HepG2 (cell line): ENCODE data around the gene SACS. TPM values are rescaled to one million over a fixed set of nuclear protein-coding genes. Genes with fewer than 3 reads are reported as not detected.

Experiments used
- ATAC-seq: fragments of 200-7000 bp; cut with Tn5 transposase; 3 replicates; pipeline ENCODE4 v1.9.1; 2020; ENCODE audit warnings: mild to moderate bottlenecking, moderate library complexity
- BruUV-seq: library from RNA; stranded (reverse); fragments of 400-500 nt; replicated peaks from 2 replicates; lab custom pipeline; 2021; lab: Mats Ljungman, UMichigan
- CTCF ChIA-PET: fragments of 300-600 bp; formaldehyde crosslinking; extraction: SDS; loops from one replicate; lab custom pipeline; 2021; ENCODE audit warnings: low total read pairs, inconsistent platforms, low intra/inter-chr PET ratio; lab: Yijun Ruan, JAX
- POLR2A ChIA-PET: fragments of 350-600 bp; sonication (Branson Sonifier 250); formaldehyde crosslinking; loops from one replicate; lab custom pipeline; 2020; ENCODE audit warnings: antibody characterized with exemption, inconsistent platforms; lab: Yijun Ruan, JAX
- DNase-seq: peaks from one replicate; pipeline ENCODE4 v3.0.0-alpha.2; 2015; ENCODE audit warnings: low spot score
- FAIRE-seq: peaks from 3 replicates; lab custom pipeline; 2011; peaks lifted over from hg19 to GRCh38; lab: Jason Lieb, UNC
- H2AFZ ChIP-seq: one replicate; pipeline ENCODE4 v1.6.1; 2011; ENCODE audit warnings: low read length, inconsistent platforms
- H3K27ac ChIP-seq: fragments of 300-600 bp; 3 replicates; pipeline ENCODE4 v1.8.0; 2011; ENCODE audit warnings: mixed run types, mild to moderate bottlenecking, mixed read lengths, low read length, inconsistent platforms; ENCODE audit not compliant: insufficient read depth; ENCODE audit errors: extremely low read length
- H3K27me3 ChIP-seq, 2 experiments: fragments of 200-600 bp in 1 of 2; 2 replicates in 1 of 2; 3 replicates in 1 of 2; pipeline versions ENCODE4 v1.6.0 to v1.8.0; 2011; ENCODE audit warnings: low read length in 2 of 2, mild to moderate bottlenecking in 2 of 2, moderate library complexity in 2 of 2, inconsistent platforms in 1 of 2; ENCODE audit not compliant: insufficient read depth in 2 of 2, control insufficient read depth in 1 of 2
- H3K36me3 ChIP-seq, 2 experiments: fragments of 200-600 bp in 1 of 2; replicated peaks in 1 of 2; 2 replicates in 1 of 2; 3 replicates in 1 of 2; pipeline versions ENCODE4 v1.5.1 to v1.8.0; 2011; ENCODE audit warnings: low read length in 2 of 2, inconsistent platforms in 1 of 2; ENCODE audit not compliant: insufficient read depth in 2 of 2, control insufficient read depth in 1 of 2
- H3K4me1 ChIP-seq: 2 replicates; pipeline ENCODE4 v1.5.1; 2012; ENCODE audit warnings: low read length, inconsistent platforms; ENCODE audit not compliant: insufficient read depth
- H3K4me2 ChIP-seq: 2 replicates; pipeline ENCODE4 v1.6.0; 2011; ENCODE audit warnings: low read depth, low read length, inconsistent platforms
- H3K4me3 ChIP-seq, 3 experiments: fragments of 200-600 bp in 1 of 3; sonication (generic), shearing (Covaris generic) in 1 of 3; replicated peaks in 1 of 3; 2 replicates each; pipeline ENCODE4 v1.5.1; 2011 to 2016; ENCODE audit warnings: low read length in 3 of 3, inconsistent platforms in 2 of 3, low read depth in 2 of 3, mild to moderate bottlenecking in 2 of 3, control low read depth in 1 of 3, mixed read lengths in 1 of 3; ENCODE audit not compliant: insufficient read depth in 1 of 3
- H3K79me2 ChIP-seq: one replicate; pipeline ENCODE4 v1.6.1; 2011; ENCODE audit warnings: low read length, inconsistent platforms; ENCODE audit not compliant: insufficient read depth
- H3K9ac ChIP-seq: 2 replicates; pipeline ENCODE4 v1.6.0; 2011; ENCODE audit warnings: mild to moderate bottlenecking, low read depth, low read length, inconsistent platforms; ENCODE audit not compliant: insufficient read depth
- H3K9me3 ChIP-seq: 2 replicates; pipeline ENCODE4 v1.5.1; 2012; ENCODE audit warnings: mild to moderate bottlenecking, low read length
- H4K20me1 ChIP-seq: 2 replicates; pipeline ENCODE4 v1.6.0; 2011; ENCODE audit warnings: inconsistent platforms, mild to moderate bottlenecking, low read length, moderate library complexity; ENCODE audit not compliant: insufficient read depth
- HES4 ChIP-seq: sonication (generic); formaldehyde crosslinking; IDR thresholded peaks from 2 replicates; pipeline ENCODE4 v1.9.0; 2021; ENCODE audit warnings: mild to moderate bottlenecking, missing genetic modification reagents, borderline replicate concordance
- JARID2 ChIP-seq: sonication (generic); formaldehyde crosslinking; IDR thresholded peaks from 2 replicates; pipeline ENCODE4 v1.8.1; 2023; ENCODE audit warnings: missing genetic modification reagents, inconsistent platforms; ENCODE audit not compliant: insufficient replicate concordance
- JDP2 ChIP-seq: sonication (generic); formaldehyde crosslinking; IDR thresholded peaks from 2 replicates; pipeline ENCODE4 v1.8.1; 2022; ENCODE audit warnings: missing genetic modification reagents, borderline replicate concordance
- KMT2A ChIP-seq: sonication (generic); formaldehyde crosslinking; IDR thresholded peaks from 2 replicates; pipeline ENCODE4 v1.4.0; 2020; ENCODE audit warnings: missing genetic modification reagents
- MAFF ChIP-seq: IDR thresholded peaks from 2 replicates; pipeline ENCODE4 v1.6.1; 2011; ENCODE audit warnings: low read depth, low read length, improper control_type of control experiment
- NCOA2 ChIP-seq: sonication (generic); formaldehyde crosslinking; IDR thresholded peaks from 2 replicates; pipeline ENCODE4 v1.8.0; 2022; ENCODE audit warnings: inconsistent platforms
- NFATC3 ChIP-seq: sonication (generic); formaldehyde crosslinking; IDR thresholded peaks from 2 replicates; pipeline ENCODE4 v1.5.1; 2020; ENCODE audit warnings: mild to moderate bottlenecking, missing genetic modification reagents
- NFYB ChIP-seq: sonication (generic); formaldehyde crosslinking; IDR thresholded peaks from 2 replicates; pipeline ENCODE4 v1.4.0; 2020; ENCODE audit warnings: missing genetic modification reagents
- RAD51 ChIP-seq: fragments of 450-650 bp; IDR thresholded peaks from 2 replicates; pipeline ENCODE4 v1.6.1; 2016; ENCODE audit warnings: borderline replicate concordance
- ZNF225 ChIP-seq: sonication (generic); formaldehyde crosslinking; IDR thresholded peaks from 2 replicates; pipeline ENCODE4 v1.4.0; 2020; ENCODE audit warnings: mild to moderate bottlenecking, missing genetic modification reagents
- ZNF232 ChIP-seq: sonication (generic); formaldehyde crosslinking; IDR thresholded peaks from 2 replicates; pipeline ENCODE4 v1.4.0; 2020; ENCODE audit warnings: missing genetic modification reagents, borderline replicate concordance
- ZNF329 ChIP-seq: sonication (generic); formaldehyde crosslinking; IDR thresholded peaks from 2 replicates; pipeline ENCODE4 v1.9.0; 2021; ENCODE audit warnings: low read depth, mild to moderate bottlenecking, missing genetic modification reagents
- ZNF350 ChIP-seq: sonication (generic); formaldehyde crosslinking; IDR thresholded peaks from 2 replicates; pipeline ENCODE4 v1.4.0; 2020; ENCODE audit warnings: mild to moderate bottlenecking, low read depth, missing genetic modification reagents, borderline replicate concordance
- ZNF354B ChIP-seq: sonication (generic); formaldehyde crosslinking; IDR thresholded peaks from 2 replicates; pipeline ENCODE4 v1.8.0; 2022; ENCODE audit warnings: mild to moderate bottlenecking, missing genetic modification reagents
- ZNF549 ChIP-seq: sonication (generic); formaldehyde crosslinking; IDR thresholded peaks from 2 replicates; pipeline ENCODE4 v1.5.0; 2020; ENCODE audit warnings: missing genetic modification reagents
- ZNF766 ChIP-seq: sonication (generic); formaldehyde crosslinking; IDR thresholded peaks from 2 replicates; pipeline ENCODE4 v1.5.0; 2020; ENCODE audit warnings: missing genetic modification reagents, borderline replicate concordance
- WGBS: methylation state at CpG from one replicate; pipeline ENCODE4 v1.1.6; 2017; ENCODE audit warnings: low lambda C conversion rate; 5-methylcytosine and 5-hydroxymethylcytosine counted together
- in situ Hi-C: cut with HindIII; loops from 2 replicates; pipeline ENCODE4 v1.10.0; 2017; ENCODE audit warnings: low pct_unique_long_range_greater_than_20kb; ENCODE audit not compliant: extremely low pct_ligation_motif_present
- intact Hi-C: fragments of 100-400 bp; cut with micrococcal nuclease; formaldehyde crosslinking; loops from one replicate; pipeline ENCODE4 v1.10.0; 2022; ENCODE audit not compliant: unreplicated experiment
- polyA plus RNA-seq, 8 experiments: library from polyadenylated mRNA; depleted of rRNA in 3 of 8; stranded (reverse) in 7 of 8; unstranded in 1 of 8; fragments of >200 nt; fragmentation: Illumina TruSeq in 4 of 8; extraction: Trizol in 4 of 8; gene quantifications; 2 replicates each; pipeline versions ENCODE4 v1.2.1 to v1.2.3, GENCODE V29; 2011 to 2016; ENCODE audit warnings: low read depth in 4 of 8, missing spikeins in 1 of 8, mixed read lengths in 1 of 8; ENCODE audit not compliant: insufficient read depth in 1 of 8
- total RNA-seq, 5 experiments: library from RNA; depleted of rRNA; stranded (reverse); fragments of >200 nt; fragmentation: Illumina TruSeq; extraction: Trizol; gene quantifications; 2 replicates each; pipeline ENCODE4 v1.2.3, GENCODE V29; 2016; ENCODE audit warnings: low read depth in 1 of 5
- TF ChIP-seq, protein P1 (sequence below): sonication (generic); formaldehyde crosslinking; IDR thresholded peaks from 2 replicates; pipeline ENCODE4 v1.5.0; 2020; ENCODE audit warnings: mild to moderate bottlenecking, missing genetic modification reagents, borderline replicate concordance
- TF ChIP-seq, protein P2 (sequence below): IDR thresholded peaks from 2 replicates; pipeline ENCODE4 v1.6.1; 2018; ENCODE audit warnings: missing genetic modification reagents, mild to moderate bottlenecking, missing compliant biosample characterization

Gene SACS
- total and polyA plus RNA-seq, 2 of the 13 experiments (the other 11 are each of a cell fraction or from before 2014, with no cell fraction given) = 4.0 to 15.7 TPM

- Histone ChIP-seq H3K27me3 (peaks cover 0 to 14% of the 10 kb centered on the region in 2 experiments; a peak in 2 of 5 replicates), H2AFZ (no peak overlapping the region), H3K4me3 (no peak overlapping the region), H3K27ac (no peak overlapping the region), H4K20me1 (no peaks in the 10 kb centered on the region), H3K36me3 (no peaks in the 10 kb centered on the region), H3K9ac (no peak overlapping the region), H3K4me1 (peaks cover 21% of the 10 kb centered on the region), H3K9me3 (no peaks in the 10 kb centered on the region)
- WGBS = 30% methylated on average over 3 of the region's 3 CpGs
- POLR2A ChIA-PET = no interaction called here
- no peak for DNase-seq
- no peak for FAIRE-seq
- BruUV-seq = no TSS peak
- TF ChIP-seq ZNF350 = no peak
- TF ChIP-seq NCOA2 (CRISPR knock-in tag) = no peak
- TF ChIP-seq KMT2A (CRISPR knock-in tag) = no peak
- no peak for TF ChIP-seq ZNF354B (CRISPR knock-in tag)
- TF ChIP-seq ZNF549 (CRISPR knock-in tag) = no peak
- no peak for TF ChIP-seq JARID2
- TF ChIP-seq HES4 (CRISPR knock-in tag) = no peak
- TF ChIP-seq ZNF766 (CRISPR knock-in tag) = no peak
- TF ChIP-seq MAFF = no peak
- TF ChIP-seq, protein P1, sequence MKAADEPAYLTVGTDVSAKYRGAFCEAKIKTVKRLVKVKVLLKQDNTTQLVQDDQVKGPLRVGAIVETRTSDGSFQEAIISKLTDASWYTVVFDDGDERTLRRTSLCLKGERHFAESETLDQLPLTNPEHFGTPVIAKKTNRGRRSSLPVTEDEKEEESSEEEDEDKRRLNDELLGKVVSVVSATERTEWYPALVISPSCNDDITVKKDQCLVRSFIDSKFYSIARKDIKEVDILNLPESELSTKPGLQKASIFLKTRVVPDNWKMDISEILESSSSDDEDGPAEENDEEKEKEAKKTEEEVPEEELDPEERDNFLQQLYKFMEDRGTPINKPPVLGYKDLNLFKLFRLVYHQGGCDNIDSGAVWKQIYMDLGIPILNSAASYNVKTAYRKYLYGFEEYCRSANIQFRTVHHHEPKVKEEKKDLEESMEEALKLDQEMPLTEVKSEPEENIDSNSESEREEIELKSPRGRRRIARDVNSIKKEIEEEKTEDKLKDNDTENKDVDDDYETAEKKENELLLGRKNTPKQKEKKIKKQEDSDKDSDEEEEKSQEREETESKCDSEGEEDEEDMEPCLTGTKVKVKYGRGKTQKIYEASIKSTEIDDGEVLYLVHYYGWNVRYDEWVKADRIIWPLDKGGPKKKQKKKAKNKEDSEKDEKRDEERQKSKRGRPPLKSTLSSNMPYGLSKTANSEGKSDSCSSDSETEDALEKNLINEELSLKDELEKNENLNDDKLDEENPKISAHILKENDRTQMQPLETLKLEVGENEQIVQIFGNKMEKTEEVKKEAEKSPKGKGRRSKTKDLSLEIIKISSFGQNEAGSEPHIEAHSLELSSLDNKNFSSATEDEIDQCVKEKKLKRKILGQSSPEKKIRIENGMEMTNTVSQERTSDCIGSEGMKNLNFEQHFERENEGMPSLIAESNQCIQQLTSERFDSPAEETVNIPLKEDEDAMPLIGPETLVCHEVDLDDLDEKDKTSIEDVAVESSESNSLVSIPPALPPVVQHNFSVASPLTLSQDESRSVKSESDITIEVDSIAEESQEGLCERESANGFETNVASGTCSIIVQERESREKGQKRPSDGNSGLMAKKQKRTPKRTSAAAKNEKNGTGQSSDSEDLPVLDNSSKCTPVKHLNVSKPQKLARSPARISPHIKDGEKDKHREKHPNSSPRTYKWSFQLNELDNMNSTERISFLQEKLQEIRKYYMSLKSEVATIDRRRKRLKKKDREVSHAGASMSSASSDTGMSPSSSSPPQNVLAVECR (CRISPR knock-in tag) = no peak
- TF ChIP-seq NFATC3 (CRISPR knock-in tag) = no peak
- no peak for TF ChIP-seq ZNF225 (CRISPR knock-in tag)
- TF ChIP-seq ZNF329 (CRISPR knock-in tag) = no peak
- TF ChIP-seq JDP2 (CRISPR knock-in tag) = no peak
- no peak for TF ChIP-seq NFYB (CRISPR knock-in tag)
- TF ChIP-seq RAD51 = no peak
- TF ChIP-seq ZNF232 (CRISPR knock-in tag) = no peak
- TF ChIP-seq, protein P2, sequence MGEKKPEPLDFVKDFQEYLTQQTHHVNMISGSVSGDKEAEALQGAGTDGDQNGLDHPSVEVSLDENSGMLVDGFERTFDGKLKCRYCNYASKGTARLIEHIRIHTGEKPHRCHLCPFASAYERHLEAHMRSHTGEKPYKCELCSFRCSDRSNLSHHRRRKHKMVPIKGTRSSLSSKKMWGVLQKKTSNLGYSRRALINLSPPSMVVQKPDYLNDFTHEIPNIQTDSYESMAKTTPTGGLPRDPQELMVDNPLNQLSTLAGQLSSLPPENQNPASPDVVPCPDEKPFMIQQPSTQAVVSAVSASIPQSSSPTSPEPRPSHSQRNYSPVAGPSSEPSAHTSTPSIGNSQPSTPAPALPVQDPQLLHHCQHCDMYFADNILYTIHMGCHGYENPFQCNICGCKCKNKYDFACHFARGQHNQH (CRISPR knock-in tag) = no peak
- TF ChIP-seq, all 625 proteins: peak for 0
- CTCF ChIA-PET = no interaction called here
- Histone ChIP-seq H3K4me2 (no peak overlapping the region), H3K79me2 (no peaks in the 10 kb centered on the region)
- ATAC-seq = no peak
- in situ Hi-C loops (no loop called here), intact Hi-C loops (no loop called here)
These were observed 41.2 kb downstream of the SACS start for GRCh38 chr13:23392313-23392712.
